ENCODE results near the gene TMPRSS6.
A peak's percentile ranks its signal among the peaks of the same experiment; 100 is the strongest.

Gene TMPRSS6

DNA sequence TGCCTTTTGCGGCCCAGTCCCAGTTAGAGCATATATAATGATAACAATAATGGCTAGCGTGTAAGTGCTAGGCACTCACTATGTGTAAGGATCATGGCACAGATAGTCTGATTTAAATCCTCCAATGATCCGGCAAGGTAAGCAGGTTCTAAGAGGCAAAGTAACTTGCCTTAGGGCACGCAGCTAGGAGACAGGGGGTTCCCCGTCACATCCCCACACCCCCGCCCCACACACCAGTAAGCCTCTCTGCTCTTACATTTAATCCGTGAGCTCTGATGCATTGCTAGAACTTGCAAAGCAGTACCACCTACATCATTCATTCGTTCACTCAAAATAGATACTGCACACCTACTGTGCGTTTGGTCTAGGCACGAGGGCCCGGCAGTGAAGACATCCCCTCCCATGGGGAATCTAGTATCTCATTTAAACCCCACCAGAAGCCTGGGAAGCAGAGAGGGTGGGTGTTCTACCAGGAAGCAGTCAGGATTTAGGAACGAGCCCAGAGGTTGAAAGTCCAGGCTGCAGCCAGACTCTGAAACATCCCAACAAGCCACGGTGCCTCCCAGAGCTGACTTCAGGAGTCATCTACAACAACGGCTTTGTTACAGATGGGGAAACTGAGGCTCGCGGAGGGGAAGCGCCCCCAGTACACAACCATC lies 20.6 kb downstream of the TMPRSS6 start:
- no peak overlapping the region for H3K4me3 ChIP-seq (ENCODE audit: low read length)
- H3K36me3 ChIP-seq (ENCODE audit: control insufficient read depth, insufficient read depth, low read length), result no peaks in the 10 kb centered on the region
- H3K27ac ChIP-seq (ENCODE audit: low read depth, low read length), result no peak overlapping the region
- H3K27me3 ChIP-seq (ENCODE audit: insufficient read depth, low read length, poor library complexity), result no peaks in the 10 kb centered on the region
- no peaks in the 10 kb centered on the region for H3K79me1 ChIP-seq (ENCODE audit: low read length)
- H4K8ac ChIP-seq (ENCODE audit: low read depth, low read length), result no peak overlapping the region
- no peak for DNase-seq
- no peak overlapping the region for H3K4ac ChIP-seq (ENCODE audit: low read depth, low read length)
- whole genome bisulfite sequencing (ENCODE audit: extremely low coverage, insufficient coverage, low lambda C conversion rate), result no CpG with 5 or more reads among the region's 17 CpGs
- no peak overlapping the region for H2BK15ac ChIP-seq (replicated peaks; ENCODE audit: low read depth)
- H2BK5ac ChIP-seq (ENCODE audit: low read length), result no peak overlapping the region
- no peak overlapping the region for H2AK5ac ChIP-seq (ENCODE audit: low read length)
- no peaks in the 10 kb centered on the region for H3K4me1 ChIP-seq (ENCODE audit: control insufficient read depth, low read depth, low read length)
- no peak overlapping the region for H3K9ac ChIP-seq (ENCODE audit: low read length)
- no peak overlapping the region for H3K4me2 ChIP-seq (ENCODE audit: low read length)
- H3K23ac ChIP-seq (ENCODE audit: low read length), result no peak overlapping the region
- no peak overlapping the region for H4K5ac ChIP-seq (ENCODE audit: low read length)
- H3K18ac ChIP-seq (ENCODE audit: low read length), result no peak overlapping the region
- no peak overlapping the region for H3K56ac ChIP-seq (ENCODE audit: low read length)
- no peak overlapping the region for H2BK120ac ChIP-seq (ENCODE audit: low read depth, low read length)
- no peaks in the 10 kb centered on the region for H3K79me2 ChIP-seq (ENCODE audit: control insufficient read depth, insufficient read depth, low read length)

DNA sequence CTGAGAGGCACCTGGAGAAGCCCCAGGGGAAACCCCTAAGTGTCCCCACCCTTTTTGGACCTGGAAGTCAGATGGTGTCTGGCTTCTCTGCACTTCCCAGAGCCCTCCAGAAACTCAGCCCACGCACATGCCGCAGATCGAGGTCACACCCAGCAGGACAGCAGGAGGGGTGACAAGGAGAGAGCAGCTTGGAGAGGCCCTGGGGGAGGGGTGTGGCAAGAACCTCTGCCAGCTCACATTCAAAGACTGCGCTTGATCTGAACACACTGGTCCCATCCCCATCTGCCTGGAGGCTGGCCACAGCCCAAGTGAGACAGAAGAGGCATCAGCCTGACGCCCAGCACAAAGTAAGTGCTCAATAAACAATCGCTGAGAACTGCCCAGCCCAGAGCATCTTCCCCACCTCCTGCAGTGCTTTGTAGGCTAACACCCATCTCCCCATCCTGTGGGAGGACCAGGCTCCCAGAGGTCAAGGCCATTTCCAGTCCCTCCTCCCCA lies 21.4 kb downstream of the TMPRSS6 start:
- no CpG with 5 or more reads among the region's 6 CpGs for WGBS (ENCODE audit: extremely low coverage, insufficient coverage, low lambda C conversion rate)
- peak; percentile 29 for DNase-seq
- Histone ChIP-seq H3K79me1 (ENCODE audit: low read length) (no peaks in the 10 kb centered on the region), H3K27ac (ENCODE audit: low read depth, low read length) (no peak overlapping the region), H3K4ac (ENCODE audit: low read depth, low read length) (no peak overlapping the region), H3K18ac (ENCODE audit: low read length) (no peak overlapping the region), H2BK15ac (replicated peaks; ENCODE audit: low read depth) (no peak overlapping the region), H4K8ac (ENCODE audit: low read depth, low read length) (no peak overlapping the region), H3K56ac (ENCODE audit: low read length) (no peak overlapping the region), H3K4me2 (ENCODE audit: low read length) (no peak overlapping the region), H2BK120ac (ENCODE audit: low read depth, low read length) (no peak overlapping the region), H3K4me3 (ENCODE audit: low read length) (no peak overlapping the region), H2AK5ac (ENCODE audit: low read length) (no peak overlapping the region), H3K36me3 (ENCODE audit: control insufficient read depth, insufficient read depth, low read length) (no peaks in the 10 kb centered on the region), H3K9ac (ENCODE audit: low read length) (no peak overlapping the region), H3K4me1 (ENCODE audit: control insufficient read depth, low read depth, low read length) (no peaks in the 10 kb centered on the region), H3K23ac (ENCODE audit: low read length) (no peak overlapping the region), H4K5ac (ENCODE audit: low read length) (no peak overlapping the region), H3K79me2 (ENCODE audit: control insufficient read depth, insufficient read depth, low read length) (no peaks in the 10 kb centered on the region), H3K27me3 (ENCODE audit: insufficient read depth, low read length, poor library complexity) (no peaks in the 10 kb centered on the region), H2BK5ac (ENCODE audit: low read length) (no peak overlapping the region)

DNA sequence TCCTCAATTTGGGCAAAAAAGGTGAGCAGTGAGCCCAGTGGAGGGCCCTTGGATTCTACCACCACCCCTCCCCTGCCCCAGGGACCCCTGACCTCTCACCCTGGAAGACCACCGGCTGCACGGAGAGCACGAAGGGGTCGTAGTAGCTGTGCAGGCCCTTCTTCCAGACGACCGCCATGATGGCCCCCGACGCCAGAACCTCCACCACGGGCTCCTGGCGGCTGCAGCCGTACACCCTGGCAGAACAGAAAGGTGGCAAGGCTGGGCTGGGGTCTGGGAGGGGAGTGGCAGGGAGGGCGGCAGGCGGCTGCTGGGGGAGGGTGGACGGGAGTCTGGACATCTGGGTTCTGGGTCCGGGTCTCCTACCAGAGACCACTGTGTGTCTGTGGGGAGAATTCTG lies 23.3 kb downstream of the TMPRSS6 start:
- DNase-seq, result no peak
- no CpG with 5 or more reads among the region's 15 CpGs for WGBS (ENCODE audit: extremely low coverage, insufficient coverage, low lambda C conversion rate)
- Histone ChIP-seq H3K4me2 (ENCODE audit: low read length) (no peak overlapping the region), H3K9ac (ENCODE audit: low read length) (no peak overlapping the region), H3K79me2 (ENCODE audit: control insufficient read depth, insufficient read depth, low read length) (no peaks in the 10 kb centered on the region), H3K4ac (ENCODE audit: low read depth, low read length) (no peak overlapping the region), H3K4me3 (ENCODE audit: low read length) (no peak overlapping the region), H3K4me1 (ENCODE audit: control insufficient read depth, low read depth, low read length) (no peaks in the 10 kb centered on the region), H2BK15ac (replicated peaks; ENCODE audit: low read depth) (no peak overlapping the region), H3K79me1 (ENCODE audit: low read length) (no peaks in the 10 kb centered on the region), H2AK5ac (ENCODE audit: low read length) (no peak overlapping the region), H3K18ac (ENCODE audit: low read length) (no peak overlapping the region), H2BK120ac (ENCODE audit: low read depth, low read length) (no peak overlapping the region), H3K56ac (ENCODE audit: low read length) (no peak overlapping the region), H2BK5ac (ENCODE audit: low read length) (no peak overlapping the region), H3K36me3 (ENCODE audit: control insufficient read depth, insufficient read depth, low read length) (no peaks in the 10 kb centered on the region), H3K27ac (ENCODE audit: low read depth, low read length) (no peak overlapping the region), H3K23ac (ENCODE audit: low read length) (no peak overlapping the region), H3K27me3 (ENCODE audit: insufficient read depth, low read length, poor library complexity) (no peaks in the 10 kb centered on the region), H4K5ac (ENCODE audit: low read length) (no peak overlapping the region), H4K8ac (ENCODE audit: low read depth, low read length) (no peak overlapping the region)

DNA sequence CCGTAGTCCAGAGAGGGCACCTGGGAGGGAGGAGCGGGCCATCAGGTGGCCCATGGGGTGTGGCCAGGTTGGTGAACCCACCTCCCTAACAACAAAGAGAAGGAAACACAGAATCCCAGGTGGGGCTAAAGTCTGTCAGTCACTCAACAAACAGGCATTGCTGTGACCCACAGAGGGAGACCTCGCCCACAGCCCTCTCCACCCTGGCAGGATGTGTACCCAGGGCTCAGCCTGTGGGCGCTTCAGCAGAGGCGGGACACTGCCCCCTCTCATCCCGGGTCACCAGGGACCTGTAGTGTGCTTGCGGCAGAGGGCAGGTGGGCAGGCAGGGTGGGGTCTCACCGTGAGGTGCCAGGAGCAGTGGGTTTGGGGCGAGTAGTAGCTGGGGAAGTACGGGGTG lies 25.1 kb downstream of the TMPRSS6 start:
- no peaks in the 10 kb centered on the region for H3K36me3 ChIP-seq (ENCODE audit: control insufficient read depth, insufficient read depth, low read length)
- H3K4me1 ChIP-seq (ENCODE audit: control insufficient read depth, low read depth, low read length), result no peaks in the 10 kb centered on the region
- H3K23ac ChIP-seq (ENCODE audit: low read length), result no peak overlapping the region
- no peak overlapping the region for H3K4me2 ChIP-seq (ENCODE audit: low read length)
- H3K79me1 ChIP-seq (ENCODE audit: low read length), result no peaks in the 10 kb centered on the region
- no peaks in the 10 kb centered on the region for H3K27me3 ChIP-seq (ENCODE audit: insufficient read depth, low read length, poor library complexity)
- no peak overlapping the region for H2BK120ac ChIP-seq (ENCODE audit: low read depth, low read length)
- H4K5ac ChIP-seq (ENCODE audit: low read length), result no peak overlapping the region
- H3K4ac ChIP-seq (ENCODE audit: low read depth, low read length), result no peak overlapping the region
- no CpG with 5 or more reads among the region's 10 CpGs for WGBS (ENCODE audit: extremely low coverage, insufficient coverage, low lambda C conversion rate)
- no peak overlapping the region for H3K27ac ChIP-seq (ENCODE audit: low read depth, low read length)
- H4K8ac ChIP-seq (ENCODE audit: low read depth, low read length), result no peak overlapping the region
- no peak overlapping the region for H3K18ac ChIP-seq (ENCODE audit: low read length)
- DNase-seq, result no peak
- no peak overlapping the region for H3K56ac ChIP-seq (ENCODE audit: low read length)
- no peak overlapping the region for H3K9ac ChIP-seq (ENCODE audit: low read length)
- H2BK15ac ChIP-seq (replicated peaks; ENCODE audit: low read depth), result no peak overlapping the region
- H2BK5ac ChIP-seq (ENCODE audit: low read length), result no peak overlapping the region
- no peak overlapping the region for H2AK5ac ChIP-seq (ENCODE audit: low read length)
- no peaks in the 10 kb centered on the region for H3K79me2 ChIP-seq (ENCODE audit: control insufficient read depth, insufficient read depth, low read length)
- H3K4me3 ChIP-seq (ENCODE audit: low read length), result no peak overlapping the region

DNA sequence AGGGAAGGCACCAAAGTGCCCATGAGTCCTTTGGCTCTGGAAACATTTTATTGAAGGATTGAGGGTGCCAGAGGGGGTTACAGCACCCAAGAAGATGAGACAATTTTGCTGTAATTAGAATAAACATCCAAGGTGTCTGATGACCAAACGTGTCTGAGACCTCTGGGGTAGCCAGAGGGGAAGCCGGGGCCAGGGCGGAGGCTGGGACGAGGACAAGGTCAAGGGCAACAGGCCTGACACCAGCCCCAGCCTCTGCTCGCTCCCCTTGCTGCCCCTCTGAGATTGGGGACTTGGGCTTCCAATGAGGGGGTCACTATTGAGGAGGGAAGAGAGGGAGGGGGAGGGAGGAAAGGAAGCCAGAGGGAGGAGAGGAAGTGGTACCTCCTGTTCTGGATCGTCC lies 25.6 kb downstream of the TMPRSS6 start:
- Histone ChIP-seq H3K9ac (ENCODE audit: low read length) (no peak overlapping the region), H4K8ac (ENCODE audit: low read depth, low read length) (no peak overlapping the region), H2BK5ac (ENCODE audit: low read length) (no peak overlapping the region), H3K79me1 (ENCODE audit: low read length) (no peaks in the 10 kb centered on the region), H3K27ac (ENCODE audit: low read depth, low read length) (no peak overlapping the region), H2BK15ac (replicated peaks; ENCODE audit: low read depth) (no peak overlapping the region), H2BK120ac (ENCODE audit: low read depth, low read length) (no peak overlapping the region), H3K4me1 (ENCODE audit: control insufficient read depth, low read depth, low read length) (no peaks in the 10 kb centered on the region), H3K4ac (ENCODE audit: low read depth, low read length) (no peak overlapping the region), H3K4me2 (ENCODE audit: low read length) (no peak overlapping the region), H3K23ac (ENCODE audit: low read length) (no peak overlapping the region), H3K27me3 (ENCODE audit: insufficient read depth, low read length, poor library complexity) (no peaks in the 10 kb centered on the region), H3K18ac (ENCODE audit: low read length) (no peak overlapping the region), H3K79me2 (ENCODE audit: control insufficient read depth, insufficient read depth, low read length) (no peaks in the 10 kb centered on the region), H3K4me3 (ENCODE audit: low read length) (no peak overlapping the region), H3K56ac (ENCODE audit: low read length) (no peak overlapping the region), H3K36me3 (ENCODE audit: control insufficient read depth, insufficient read depth, low read length) (no peaks in the 10 kb centered on the region), H4K5ac (ENCODE audit: low read length) (no peak overlapping the region), H2AK5ac (ENCODE audit: low read length) (no peak overlapping the region)
- DNase-seq, result no peak
- no CpG with 5 or more reads among the region's 6 CpGs for WGBS (ENCODE audit: extremely low coverage, insufficient coverage, low lambda C conversion rate)
